Liver (tissue), 9 donors: ENCODE measurements around the gene NUDT22. TPM values are rescaled to one million over a fixed set of nuclear protein-coding genes. Genes with fewer than 3 reads are reported as not detected.

Experiments
- DNase-seq: peaks from one replicate; pipeline ENCODE4 v3.0.0-alpha.2; 2017; ENCODE audit warnings: low spot score
- H3K27ac ChIP-seq, 2 donors: one replicate each; pipeline ENCODE4 v1.7.0; 2013; ENCODE audit warnings: inconsistent platforms in 2 of 2, low read length in 2 of 2, control low read depth in 1 of 2, low read depth in 1 of 2, mild to moderate bottlenecking in 1 of 2
- H3K27me3 ChIP-seq, 4 donors: one replicate each; pipeline versions ENCODE4 v1.6.1 to v1.7.0; 2013; ENCODE audit warnings: low read length in 3 of 4, inconsistent platforms in 1 of 4, mild to moderate bottlenecking in 1 of 4, moderate library complexity in 1 of 4; ENCODE audit not compliant: control insufficient read depth in 4 of 4, insufficient read depth in 4 of 4
- H3K36me3 ChIP-seq, 4 donors: one replicate each; pipeline versions ENCODE4 v1.6.1 to v1.7.0; 2013; ENCODE audit warnings: low read length in 3 of 4, mild to moderate bottlenecking in 3 of 4, low read depth in 1 of 4, moderate library complexity in 1 of 4; ENCODE audit not compliant: control insufficient read depth in 4 of 4, insufficient read depth in 3 of 4
- H3K4me1 ChIP-seq, 4 donors: one replicate each; pipeline versions ENCODE4 v1.6.1 to v1.7.0; 2013; ENCODE audit warnings: low read length in 3 of 4, mild to moderate bottlenecking in 3 of 4, moderate library complexity in 1 of 4; ENCODE audit not compliant: control insufficient read depth in 4 of 4, insufficient read depth in 4 of 4
- H3K4me3 ChIP-seq, 3 donors: one replicate each; pipeline versions ENCODE4 v1.6.1 to v1.7.0; 2013; ENCODE audit warnings: low read length in 3 of 3, control low read depth in 1 of 3, low read depth in 1 of 3, mild to moderate bottlenecking in 1 of 3
- H3K9ac ChIP-seq, 2 donors: one replicate each; pipeline ENCODE4 v1.7.0; 2013; ENCODE audit warnings: low read length in 2 of 2, mild to moderate bottlenecking in 2 of 2, moderate library complexity in 2 of 2, control low read depth in 1 of 2, low read depth in 1 of 2
- H3K9me3 ChIP-seq, 4 donors: one replicate each; pipeline versions ENCODE4 v1.6.1 to v1.7.0; 2013; ENCODE audit warnings: low read length in 3 of 4; ENCODE audit not compliant: control insufficient read depth in 4 of 4
- EGR1 ChIP-seq, 2 donors: IDR thresholded peaks; 2 replicates each; pipeline ENCODE4 v1.6.1; 2016 to 2018; ENCODE audit warnings: antibody characterized with exemption in 2 of 2, low read depth in 2 of 2
- FOXA1 ChIP-seq: IDR thresholded peaks from 2 replicates; pipeline ENCODE4 v1.6.1; 2016; ENCODE audit warnings: antibody characterized with exemption
- FOXA2 ChIP-seq: IDR thresholded peaks from 2 replicates; pipeline ENCODE4 v1.6.1; 2016; ENCODE audit warnings: antibody characterized with exemption
- GABPA ChIP-seq, 2 donors: IDR thresholded peaks in 1 of 2; conservative IDR thresholded peaks in 1 of 2; 2 replicates each; pipeline ENCODE4 v1.6.1; 2016; ENCODE audit warnings: antibody characterized with exemption in 2 of 2, mild to moderate bottlenecking in 1 of 2, moderate library complexity in 1 of 2
- HNF4G ChIP-seq: IDR thresholded peaks from 2 replicates; pipeline ENCODE4 v1.6.1; 2016; ENCODE audit warnings: antibody characterized with exemption
- JUND ChIP-seq, 2 donors: IDR thresholded peaks; 2 replicates each; pipeline ENCODE4 v1.6.1; 2016; ENCODE audit warnings: antibody characterized with exemption in 2 of 2
- NR2F2 ChIP-seq: IDR thresholded peaks from 2 replicates; pipeline ENCODE4 v1.6.1; 2016; ENCODE audit warnings: antibody characterized with exemption
- REST ChIP-seq: IDR thresholded peaks from 2 replicates; pipeline ENCODE4 v1.6.1; 2016; ENCODE audit warnings: antibody characterized with exemption, mild to moderate bottlenecking
- RXRA ChIP-seq, 2 donors: IDR thresholded peaks; 2 replicates each; pipeline ENCODE4 v1.6.1; 2017 to 2018; ENCODE audit warnings: antibody characterized with exemption in 2 of 2, mild to moderate bottlenecking in 1 of 2
- SP1 ChIP-seq: IDR thresholded peaks from 2 replicates; pipeline ENCODE4 v1.6.1; 2018; ENCODE audit warnings: antibody characterized with exemption, mild to moderate bottlenecking
- YY1 ChIP-seq: IDR thresholded peaks from 2 replicates; pipeline ENCODE4 v1.6.1; 2016; ENCODE audit warnings: antibody characterized with exemption, mild to moderate bottlenecking
- WGBS: extraction: QIAGEN DNeasy Blood & Tissue Kit; methylation state at CpG from one replicate; pipeline ENCODE4 v1.1.7; 2013; 5-methylcytosine and 5-hydroxymethylcytosine counted together
- polyA plus RNA-seq, 2 donors: library from polyadenylated mRNA; stranded (reverse) in 1 of 2; unstranded in 1 of 2; fragments of 200-250 nt in 1 of 2; fragments of >200 nt in 1 of 2; fragmentation: Nextera tagmentation in 1 of 2; extraction: Ambion mirVana in 1 of 2; gene quantifications; one replicate each; pipeline versions ENCODE4 v1.2.1 to v1.2.3, GENCODE V29; 2013 to 2015
- total RNA-seq, 2 donors: library from RNA; depleted of rRNA; stranded (reverse); fragments of >200 nt; gene quantifications; one replicate each; pipeline ENCODE4 v1.2.3, GENCODE V29; 2014
- TF ChIP-seq, protein P1 (sequence below): fragments of 150-350 bp; IDR thresholded peaks from 2 replicates; pipeline ENCODE4 v1.5.1; 2017; ENCODE audit warnings: improper control_type of control experiment, low read depth, low read length; ENCODE audit not compliant: missing input control
- TF ChIP-seq, protein P2 (sequence below): IDR thresholded peaks from 2 replicates; pipeline ENCODE4 v1.6.1; 2016; ENCODE audit warnings: antibody characterized with exemption
- TF ChIP-seq, protein P3 (sequence below): IDR thresholded peaks from 2 replicates; pipeline ENCODE4 v1.6.1; 2016; ENCODE audit warnings: antibody characterized with exemption
- donor health status: healthy.
- donor health status: healthy.
- donor health status: healthy.
- donor health status: healthy.
- donor health status: healthy.

NUDT22 gene
- total and polyA plus RNA-seq, 4 donors: 20.0 to 47.8 (median 41.2) TPM

DNA sequence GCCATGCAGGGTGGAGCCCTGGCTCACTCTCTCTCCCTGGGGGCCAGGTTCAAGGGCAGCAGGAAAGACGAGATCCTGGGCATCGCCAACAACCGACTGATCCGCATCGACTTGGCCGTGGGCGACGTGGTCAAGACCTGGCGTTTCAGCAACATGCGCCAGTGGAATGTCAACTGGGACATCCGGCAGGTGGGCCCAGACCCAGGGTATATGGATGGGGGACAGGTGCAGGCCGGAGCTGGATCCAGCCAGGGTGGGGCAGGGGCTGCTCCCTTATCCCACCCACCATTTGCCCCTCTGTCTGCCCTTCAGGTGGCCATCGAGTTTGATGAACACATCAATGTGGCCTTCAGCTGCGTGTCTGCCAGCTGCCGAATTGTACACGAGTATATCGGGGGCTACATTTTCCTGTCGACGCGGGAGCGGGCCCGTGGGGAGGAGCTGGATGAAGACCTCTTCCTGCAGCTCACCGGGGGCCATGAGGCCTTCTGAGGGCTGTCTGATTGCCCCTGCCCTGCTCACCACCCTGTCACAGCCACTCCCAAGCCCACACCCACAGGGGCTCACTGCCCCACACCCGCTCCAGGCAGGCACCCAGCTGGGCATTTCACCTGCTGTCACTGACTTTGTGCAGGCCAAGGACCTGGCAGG, 2.9 kb upstream of the NUDT22 start:
- Histone ChIP-seq H3K27me3 (no peaks in the 10 kb centered on the region), H3K4me1 (peaks cover 18 to 41% (median 32%) of the 10 kb centered on the region in 4 donors), H3K9ac (no peak overlapping the region), H3K9me3 (no peaks in the 10 kb centered on the region), H3K4me3 (no peak overlapping the region), H3K27ac (no peak overlapping the region), H3K36me3 (peaks cover 0 to 24% (median 9%) of the 10 kb centered on the region in 4 donors)
- 89% methylated on average over 24 of the region's 24 CpGs for WGBS
- TF ChIP-seq GABPA (IDR thresholded peaks at IDR 0.05 in 1 of 2, conservative IDR thresholded peaks at IDR 0.05 in 1 of 2): no peak
- no peak for TF ChIP-seq JUND (IDR thresholded peaks at IDR 0.05)
- no peak for TF ChIP-seq NR2F2
- no peak for TF ChIP-seq HNF4G
- TF ChIP-seq FOXA1: no peak
- TF ChIP-seq RXRA (IDR thresholded peaks at IDR 0.05): no peak
- no peak for DNase-seq

DNA sequence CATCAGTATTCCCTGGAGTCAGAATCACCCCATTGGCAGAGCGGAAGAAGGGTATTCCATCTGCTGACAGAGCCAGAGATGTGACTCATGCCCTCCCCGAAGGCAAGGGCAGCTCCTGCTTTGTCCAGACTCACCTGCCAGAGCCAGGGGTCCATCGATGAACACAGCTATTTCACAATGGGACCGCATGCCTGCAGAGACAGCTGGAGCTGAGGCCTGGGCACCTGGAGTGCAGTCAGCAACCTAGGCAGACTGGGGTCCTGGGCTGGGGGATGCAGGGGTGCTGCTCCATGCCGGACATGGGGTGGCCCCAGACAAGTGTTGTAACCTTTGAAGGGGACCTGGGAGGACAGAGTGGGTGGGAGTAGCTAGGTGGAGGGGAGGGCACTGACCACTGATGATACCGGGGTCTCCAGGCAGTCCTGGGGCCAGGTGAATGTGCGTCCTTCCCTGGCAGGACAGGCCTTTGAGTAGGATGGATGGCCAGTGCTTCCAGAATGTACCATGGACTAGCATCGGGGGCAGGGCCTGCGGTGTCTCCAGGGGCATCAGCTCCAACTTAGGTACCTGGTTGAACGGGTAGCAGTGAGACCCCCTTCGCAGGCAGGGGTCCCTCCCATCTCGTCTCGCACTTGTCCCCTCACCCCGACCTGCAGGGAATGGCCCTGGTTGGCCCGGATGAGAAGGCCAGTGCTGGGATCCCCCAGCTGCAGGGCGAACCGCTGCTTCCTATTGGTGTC, 1.8 kb upstream of the NUDT22 start:
- H3K9me3 ChIP-seq: no peaks in the 10 kb centered on the region
- peaks cover 0 to 24% (median 9%) of the 10 kb centered on the region in 4 donors for H3K36me3 ChIP-seq
- H3K4me1 ChIP-seq: peaks cover 11 to 33% (median 23%) of the 10 kb centered on the region in 4 donors
- no peaks in the 10 kb centered on the region for H3K27me3 ChIP-seq
- no peak for DNase-seq
- no peak overlapping the region for H3K27ac ChIP-seq
- no peak for TF ChIP-seq RXRA (IDR thresholded peaks at IDR 0.05)
- no peak for TF ChIP-seq NR2F2
- TF ChIP-seq EGR1 (IDR thresholded peaks at IDR 0.05; ENCODE audit: low read depth in 2 of 2): no peak
- TF ChIP-seq SP1: no peak
- TF ChIP-seq, protein P1, sequence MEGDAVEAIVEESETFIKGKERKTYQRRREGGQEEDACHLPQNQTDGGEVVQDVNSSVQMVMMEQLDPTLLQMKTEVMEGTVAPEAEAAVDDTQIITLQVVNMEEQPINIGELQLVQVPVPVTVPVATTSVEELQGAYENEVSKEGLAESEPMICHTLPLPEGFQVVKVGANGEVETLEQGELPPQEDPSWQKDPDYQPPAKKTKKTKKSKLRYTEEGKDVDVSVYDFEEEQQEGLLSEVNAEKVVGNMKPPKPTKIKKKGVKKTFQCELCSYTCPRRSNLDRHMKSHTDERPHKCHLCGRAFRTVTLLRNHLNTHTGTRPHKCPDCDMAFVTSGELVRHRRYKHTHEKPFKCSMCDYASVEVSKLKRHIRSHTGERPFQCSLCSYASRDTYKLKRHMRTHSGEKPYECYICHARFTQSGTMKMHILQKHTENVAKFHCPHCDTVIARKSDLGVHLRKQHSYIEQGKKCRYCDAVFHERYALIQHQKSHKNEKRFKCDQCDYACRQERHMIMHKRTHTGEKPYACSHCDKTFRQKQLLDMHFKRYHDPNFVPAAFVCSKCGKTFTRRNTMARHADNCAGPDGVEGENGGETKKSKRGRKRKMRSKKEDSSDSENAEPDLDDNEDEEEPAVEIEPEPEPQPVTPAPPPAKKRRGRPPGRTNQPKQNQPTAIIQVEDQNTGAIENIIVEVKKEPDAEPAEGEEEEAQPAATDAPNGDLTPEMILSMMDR: no peak
- no peak for TF ChIP-seq FOXA1
- TF ChIP-seq, protein P2, sequence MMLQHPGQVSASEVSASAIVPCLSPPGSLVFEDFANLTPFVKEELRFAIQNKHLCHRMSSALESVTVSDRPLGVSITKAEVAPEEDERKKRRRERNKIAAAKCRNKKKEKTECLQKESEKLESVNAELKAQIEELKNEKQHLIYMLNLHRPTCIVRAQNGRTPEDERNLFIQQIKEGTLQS: no peak
- TF ChIP-seq, protein P3, sequence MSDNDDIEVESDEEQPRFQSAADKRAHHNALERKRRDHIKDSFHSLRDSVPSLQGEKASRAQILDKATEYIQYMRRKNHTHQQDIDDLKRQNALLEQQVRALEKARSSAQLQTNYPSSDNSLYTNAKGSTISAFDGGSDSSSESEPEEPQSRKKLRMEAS: no peak
- no peak for TF ChIP-seq YY1
- TF ChIP-seq GABPA (IDR thresholded peaks at IDR 0.05 in 1 of 2, conservative IDR thresholded peaks at IDR 0.05 in 1 of 2): no peak
- TF ChIP-seq REST: no peak
- no peak for TF ChIP-seq FOXA2
- TF ChIP-seq HNF4G: no peak
- WGBS: 95% methylated on average over 17 of the region's 17 CpGs
- H3K9ac ChIP-seq: no peak overlapping the region
- H3K4me3 ChIP-seq: no peak overlapping the region
